ENCODE results near the gene CDH16.

DNA sequence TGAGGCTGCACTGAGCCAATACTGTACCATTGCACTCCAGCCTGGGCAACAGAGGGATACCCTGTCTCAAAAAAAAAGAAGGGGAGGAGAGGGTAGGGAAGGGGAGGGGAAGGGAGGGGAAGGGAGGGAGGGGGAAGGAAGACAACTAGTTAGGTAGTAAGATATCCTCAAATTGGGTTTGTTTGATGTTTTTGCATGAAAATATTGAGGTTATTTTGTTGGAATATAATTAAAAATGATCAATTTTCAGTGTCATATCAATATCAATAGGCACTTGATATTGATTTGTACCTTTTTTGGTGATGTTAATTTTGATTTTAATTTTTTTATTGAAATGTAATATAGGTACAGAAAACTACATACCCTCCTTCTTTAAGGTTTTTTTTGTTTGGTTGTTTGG lies 55.0 kb downstream of the CDH16 start:
- TF ChIP-seq, protein P1, sequence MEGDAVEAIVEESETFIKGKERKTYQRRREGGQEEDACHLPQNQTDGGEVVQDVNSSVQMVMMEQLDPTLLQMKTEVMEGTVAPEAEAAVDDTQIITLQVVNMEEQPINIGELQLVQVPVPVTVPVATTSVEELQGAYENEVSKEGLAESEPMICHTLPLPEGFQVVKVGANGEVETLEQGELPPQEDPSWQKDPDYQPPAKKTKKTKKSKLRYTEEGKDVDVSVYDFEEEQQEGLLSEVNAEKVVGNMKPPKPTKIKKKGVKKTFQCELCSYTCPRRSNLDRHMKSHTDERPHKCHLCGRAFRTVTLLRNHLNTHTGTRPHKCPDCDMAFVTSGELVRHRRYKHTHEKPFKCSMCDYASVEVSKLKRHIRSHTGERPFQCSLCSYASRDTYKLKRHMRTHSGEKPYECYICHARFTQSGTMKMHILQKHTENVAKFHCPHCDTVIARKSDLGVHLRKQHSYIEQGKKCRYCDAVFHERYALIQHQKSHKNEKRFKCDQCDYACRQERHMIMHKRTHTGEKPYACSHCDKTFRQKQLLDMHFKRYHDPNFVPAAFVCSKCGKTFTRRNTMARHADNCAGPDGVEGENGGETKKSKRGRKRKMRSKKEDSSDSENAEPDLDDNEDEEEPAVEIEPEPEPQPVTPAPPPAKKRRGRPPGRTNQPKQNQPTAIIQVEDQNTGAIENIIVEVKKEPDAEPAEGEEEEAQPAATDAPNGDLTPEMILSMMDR (conservative IDR thresholded peaks at IDR 0.05; ENCODE audit: low read length) = no peak
- TF ChIP-seq EZH2phosphoT487 (IDR thresholded peaks at IDR 0.05; ENCODE audit: borderline replicate concordance) = no peak

All from Loucy (cell line).